PC-3 (cell line): Measurements from ENCODE around the gene C8A.

Source experiments
- CTCF ChIP-seq: fragments of 300-600 bp; sonication (generic); conservative IDR thresholded peaks from 2 replicates; pipeline ENCODE4 v1.5.1; 2017; ENCODE audit warnings: antibody characterized with exemption, low read depth, mild to moderate bottlenecking, low read length
- EZH2 ChIP-seq: fragments of 300-600 bp; sonication (generic); IDR thresholded peaks from one replicate; pipeline ENCODE4 v1.6.1; 2017; ENCODE audit warnings: antibody characterized with exemption, mild to moderate bottlenecking, low read length; ENCODE audit not compliant: unreplicated experiment
- EZH2phosphoT487 ChIP-seq: fragments of 300-600 bp; sonication (generic); IDR thresholded peaks from 2 replicates; pipeline ENCODE4 v1.6.1; 2018; ENCODE audit warnings: mild to moderate bottlenecking, antibody characterized with exemption, low read length, borderline replicate concordance

GRCh38 chr1:56917356-56917755, 62.8 kb downstream of the C8A start:
- TF ChIP-seq CTCF (no peak), EZH2 (no peak), EZH2phosphoT487 (no peak)
